HepG2 (cell line): ENCODE results near the gene PHKA2. TPM values are rescaled to one million over a fixed set of nuclear protein-coding genes. Genes with fewer than 3 reads are reported as not detected.

Experiments used
- ATAC-seq: fragments of 200-7000 bp; cut with Tn5 transposase; 3 replicates; pipeline ENCODE4 v1.9.1; 2020; ENCODE audit warnings: mild to moderate bottlenecking, moderate library complexity
- BruUV-seq: library from RNA; stranded (reverse); fragments of 400-500 nt; replicated peaks from 2 replicates; lab custom pipeline; 2021; lab: Mats Ljungman, UMichigan
- CTCF ChIA-PET: fragments of 300-600 bp; formaldehyde crosslinking; extraction: SDS; loops from one replicate; lab custom pipeline; 2021; ENCODE audit warnings: low total read pairs, inconsistent platforms, low intra/inter-chr PET ratio; lab: Yijun Ruan, JAX
- POLR2A ChIA-PET: fragments of 350-600 bp; sonication (Branson Sonifier 250); formaldehyde crosslinking; loops from one replicate; lab custom pipeline; 2020; ENCODE audit warnings: antibody characterized with exemption, inconsistent platforms; lab: Yijun Ruan, JAX
- DNase-seq: peaks from one replicate; pipeline ENCODE4 v3.0.0-alpha.2; 2015; ENCODE audit warnings: low spot score
- FAIRE-seq: peaks from 3 replicates; lab custom pipeline; 2011; peaks lifted over from hg19 to GRCh38; lab: Jason Lieb, UNC
- H2AFZ ChIP-seq: one replicate; pipeline ENCODE4 v1.6.1; 2011; ENCODE audit warnings: low read length, inconsistent platforms
- H3K27ac ChIP-seq: fragments of 300-600 bp; 3 replicates; pipeline ENCODE4 v1.8.0; 2011; ENCODE audit warnings: mixed run types, mild to moderate bottlenecking, mixed read lengths, low read length, inconsistent platforms; ENCODE audit not compliant: insufficient read depth; ENCODE audit errors: extremely low read length
- H3K27me3 ChIP-seq, 2 experiments: fragments of 200-600 bp in 1 of 2; 2 replicates in 1 of 2; 3 replicates in 1 of 2; pipeline versions ENCODE4 v1.6.0 to v1.8.0; 2011; ENCODE audit warnings: low read length in 2 of 2, mild to moderate bottlenecking in 2 of 2, moderate library complexity in 2 of 2, inconsistent platforms in 1 of 2; ENCODE audit not compliant: insufficient read depth in 2 of 2, control insufficient read depth in 1 of 2
- H3K36me3 ChIP-seq, 2 experiments: fragments of 200-600 bp in 1 of 2; replicated peaks in 1 of 2; 2 replicates in 1 of 2; 3 replicates in 1 of 2; pipeline versions ENCODE4 v1.5.1 to v1.8.0; 2011; ENCODE audit warnings: low read length in 2 of 2, inconsistent platforms in 1 of 2; ENCODE audit not compliant: insufficient read depth in 2 of 2, control insufficient read depth in 1 of 2
- H3K4me1 ChIP-seq: 2 replicates; pipeline ENCODE4 v1.5.1; 2012; ENCODE audit warnings: low read length, inconsistent platforms; ENCODE audit not compliant: insufficient read depth
- H3K4me2 ChIP-seq: 2 replicates; pipeline ENCODE4 v1.6.0; 2011; ENCODE audit warnings: low read depth, low read length, inconsistent platforms
- H3K4me3 ChIP-seq, 3 experiments: fragments of 200-600 bp in 1 of 3; sonication (generic), shearing (Covaris generic) in 1 of 3; replicated peaks in 1 of 3; 2 replicates each; pipeline ENCODE4 v1.5.1; 2011 to 2016; ENCODE audit warnings: low read length in 3 of 3, inconsistent platforms in 2 of 3, low read depth in 2 of 3, mild to moderate bottlenecking in 2 of 3, control low read depth in 1 of 3, mixed read lengths in 1 of 3; ENCODE audit not compliant: insufficient read depth in 1 of 3
- H3K79me2 ChIP-seq: one replicate; pipeline ENCODE4 v1.6.1; 2011; ENCODE audit warnings: low read length, inconsistent platforms; ENCODE audit not compliant: insufficient read depth
- H3K9ac ChIP-seq: 2 replicates; pipeline ENCODE4 v1.6.0; 2011; ENCODE audit warnings: mild to moderate bottlenecking, low read depth, low read length, inconsistent platforms; ENCODE audit not compliant: insufficient read depth
- H3K9me3 ChIP-seq: 2 replicates; pipeline ENCODE4 v1.5.1; 2012; ENCODE audit warnings: mild to moderate bottlenecking, low read length
- H4K20me1 ChIP-seq: 2 replicates; pipeline ENCODE4 v1.6.0; 2011; ENCODE audit warnings: inconsistent platforms, mild to moderate bottlenecking, low read length, moderate library complexity; ENCODE audit not compliant: insufficient read depth
- CREB1 ChIP-seq, 2 experiments: fragments of 450-650 bp in 1 of 2; IDR thresholded peaks; 2 replicates each; pipeline ENCODE4 v1.6.1; 2016 to 2017; ENCODE audit warnings: control low read depth in 1 of 2, mild to moderate bottlenecking in 1 of 2, missing compliant biosample characterization in 1 of 2, missing genetic modification characterization in 1 of 2
- FOXA3 ChIP-seq: IDR thresholded peaks from 2 replicates; pipeline ENCODE4 v1.6.1; 2016; ENCODE audit warnings: missing genetic modification reagents, missing compliant biosample characterization
- POLR2AphosphoS5 ChIP-seq: IDR thresholded peaks from 2 replicates; pipeline ENCODE4 v1.6.1; 2012; ENCODE audit warnings: low read depth, low read length
- POLR2G ChIP-seq: fragments of 200-400 bp; formaldehyde crosslinking; IDR thresholded peaks from 2 replicates; pipeline ENCODE4 v1.6.1; 2018; ENCODE audit warnings: mild to moderate bottlenecking, low read depth, low read length, moderate library complexity
- TARDBP ChIP-seq: sonication (generic); formaldehyde crosslinking; IDR thresholded peaks from 2 replicates; pipeline ENCODE4 v1.8.0; 2022; ENCODE audit warnings: mild to moderate bottlenecking, missing genetic modification reagents
- TEAD3 ChIP-seq: optimal IDR thresholded peaks from 2 replicates; pipeline ENCODE3; 2016; ENCODE audit warnings: borderline replicate concordance
- ZNF496 ChIP-seq: sonication (generic); formaldehyde crosslinking; IDR thresholded peaks from 2 replicates; pipeline ENCODE4 v1.8.1; 2023; ENCODE audit warnings: mild to moderate bottlenecking, moderate library complexity, missing genetic modification reagents; ENCODE audit not compliant: insufficient replicate concordance
- WGBS: methylation state at CpG from one replicate; pipeline ENCODE4 v1.1.6; 2017; ENCODE audit warnings: low lambda C conversion rate; 5-methylcytosine and 5-hydroxymethylcytosine counted together
- in situ Hi-C: cut with HindIII; loops from 2 replicates; pipeline ENCODE4 v1.10.0; 2017; ENCODE audit warnings: low pct_unique_long_range_greater_than_20kb; ENCODE audit not compliant: extremely low pct_ligation_motif_present
- intact Hi-C: fragments of 100-400 bp; cut with micrococcal nuclease; formaldehyde crosslinking; loops from one replicate; pipeline ENCODE4 v1.10.0; 2022; ENCODE audit not compliant: unreplicated experiment
- polyA plus RNA-seq, 8 experiments: library from polyadenylated mRNA; depleted of rRNA in 3 of 8; stranded (reverse) in 7 of 8; unstranded in 1 of 8; fragments of >200 nt; fragmentation: Illumina TruSeq in 4 of 8; extraction: Trizol in 4 of 8; gene quantifications; 2 replicates each; pipeline versions ENCODE4 v1.2.1 to v1.2.3, GENCODE V29; 2011 to 2016; ENCODE audit warnings: low read depth in 4 of 8, missing spikeins in 1 of 8, mixed read lengths in 1 of 8; ENCODE audit not compliant: insufficient read depth in 1 of 8
- total RNA-seq, 5 experiments: library from RNA; depleted of rRNA; stranded (reverse); fragments of >200 nt; fragmentation: Illumina TruSeq; extraction: Trizol; gene quantifications; 2 replicates each; pipeline ENCODE4 v1.2.3, GENCODE V29; 2016; ENCODE audit warnings: low read depth in 1 of 5

PHKA2 gene
- total and polyA plus RNA-seq, 2 of the 13 experiments (the other 11 are each of a cell fraction or from before 2014, with no cell fraction given) = 20.5 to 273 TPM

GRCh38 chrX:18888281-18888680 is 95.6 kb downstream of the PHKA2 start:
- Histone ChIP-seq H3K79me2 (no peaks in the 10 kb centered on the region), H3K27me3 (no peaks in the 10 kb centered on the region), H3K4me3 (no peak overlapping the region), H3K9ac (no peak overlapping the region), H3K9me3 (no peaks in the 10 kb centered on the region), H4K20me1 (no peaks in the 10 kb centered on the region), H3K4me1 (peaks cover 34% of the 10 kb centered on the region), H2AFZ (no peak overlapping the region), H3K4me2 (no peak overlapping the region), H3K27ac (no peak overlapping the region), H3K36me3 (no peaks in the 10 kb centered on the region; a peak in 3 of 5 replicates)
- FAIRE-seq = no peak
- ChIA-PET CTCF (no interaction called here), POLR2A (no interaction called here)
- peak; percentile 21; the same call in 1 of the 2 replicates for TF ChIP-seq POLR2AphosphoS5
- TF ChIP-seq TARDBP = no peak
- BruUV-seq = no TSS peak
- intact Hi-C loops = loop anchor here (5.0 kb wide), 2 partner anchors 211 to 496 kb away; no protein-coding TSS in a partner anchor
- no peak for ATAC-seq
- in situ Hi-C loops = loop anchor here (10.0 to 25.0 kb wide), 2 partner anchors 276 to 493 kb away; no protein-coding TSS in a partner anchor
- WGBS = no CpG with 5 or more reads among the region's 4 CpGs
- DNase-seq = no peak

- Histone ChIP-seq H3K27ac (no peak overlapping the region), H3K27me3 (no peaks in the 10 kb centered on the region), H3K4me2 (no peak overlapping the region), H3K36me3 (no peaks in the 10 kb centered on the region; a peak in 1 of 5 replicates), H3K4me3 (no peak overlapping the region), H2AFZ (no peak overlapping the region), H3K9me3 (no peaks in the 10 kb centered on the region), H3K9ac (no peak overlapping the region), H3K4me1 (peaks cover 38% of the 10 kb centered on the region), H3K79me2 (no peaks in the 10 kb centered on the region), H4K20me1 (no peaks in the 10 kb centered on the region)
- in situ Hi-C loops (loop anchor here (10.0 to 25.0 kb wide), 2 partner anchors 276 to 493 kb away; no protein-coding TSS in a partner anchor), intact Hi-C loops (loop anchor here (5.0 kb wide), 2 partner anchors 211 to 496 kb away; no protein-coding TSS in a partner anchor)
- WGBS = 66% methylated on average over 4 of the region's 6 CpGs
- DNase-seq (no peak), FAIRE-seq (no peak), ATAC-seq (no peak; the same call in 2 of the 3 replicates)
- ChIA-PET CTCF (no interaction called here), POLR2A (no interaction called here)
- BruUV-seq = no TSS peak
- peak; percentile 27; the same call in 1 of the 2 replicates for TF ChIP-seq POLR2G
- peak; percentile 1 for TF ChIP-seq TEAD3 (CRISPR knock-in tag)
- no peak for TF ChIP-seq FOXA3 (CRISPR knock-in tag)
- TF ChIP-seq CREB1 (IDR thresholded peaks at IDR 0.05) = no peak
- no peak for TF ChIP-seq CREB1 (CRISPR knock-in tag; IDR thresholded peaks at IDR 0.05)
- TF ChIP-seq ZNF496 (CRISPR knock-in tag) = no peak
Observed at GRCh38 chrX:18887825-18888212, 96.1 kb downstream of the PHKA2 start.
